Naive thymus-derived CD4-positive, alpha-beta T cell (primary cell): ENCODE results near the gene EYA2. TPM values are rescaled to one million over a fixed set of nuclear protein-coding genes. Genes with fewer than 3 reads are reported as not detected.

ENCODE experiments used
- ATAC-seq: fragments of 150-1000 bp; cut with Tn5 transposase; 2 replicates; pipeline ENCODE4 v1.10.0; 2021; ENCODE audit warnings: mild to moderate bottlenecking, moderate library complexity
- CTCF ChIA-PET: fragments of 350-600 bp; sonication (Branson Sonifier 250); formaldehyde crosslinking; loops from one replicate; lab custom pipeline; 2021; ENCODE audit warnings: antibody characterized with exemption; lab: Charles Lee
- POLR2A ChIA-PET: fragments of 350-600 bp; sonication (Branson Sonifier 250); formaldehyde crosslinking; loops from one replicate; lab custom pipeline; 2021; ENCODE audit warnings: antibody characterized with exemption, inconsistent platforms; lab: Charles Lee
- DNase-seq, 9 donors: peaks; one replicate each; pipeline versions ENCODE4 v3.0.0 to v3.0.0-alpha.2; 2020 to 2022; ENCODE audit warnings: mixed read lengths in 1 of 9
- H3K27ac ChIP-seq: one replicate; pipeline ENCODE4 v1.7.0; 2013; ENCODE audit warnings: mild to moderate bottlenecking, low read depth, low read length, moderate library complexity
- H3K27me3 ChIP-seq, 2 donors: one replicate each; pipeline ENCODE4 v1.7.0; 2013; ENCODE audit warnings: low read length in 2 of 2, mild to moderate bottlenecking in 2 of 2, moderate library complexity in 2 of 2; ENCODE audit not compliant: control insufficient read depth in 2 of 2, insufficient read depth in 2 of 2
- H3K36me3 ChIP-seq, 3 experiments: 1 replicate in 2 of 3; 2 replicates in 1 of 3; pipeline ENCODE4 v1.7.0; 2013; ENCODE audit warnings: low read length in 3 of 3, mild to moderate bottlenecking in 3 of 3, moderate library complexity in 1 of 3; ENCODE audit not compliant: insufficient read depth in 3 of 3, control insufficient read depth in 2 of 3
- H3K4me1 ChIP-seq, 2 donors: one replicate each; pipeline ENCODE4 v1.7.0; 2013; ENCODE audit warnings: low read length in 2 of 2, mild to moderate bottlenecking in 2 of 2, moderate library complexity in 1 of 2; ENCODE audit not compliant: control insufficient read depth in 2 of 2, insufficient read depth in 2 of 2
- H3K4me3 ChIP-seq: 2 replicates; pipeline ENCODE4 v1.7.0; 2013; ENCODE audit warnings: mild to moderate bottlenecking, low read length
- H3K9me3 ChIP-seq, 3 experiments: 1 replicate in 2 of 3; 2 replicates in 1 of 3; pipeline ENCODE4 v1.7.0; 2013; ENCODE audit warnings: low read length in 3 of 3; ENCODE audit not compliant: control insufficient read depth in 2 of 3
- H3K27ac Mint-ChIP-seq, 9 donors: one replicate each; pipeline ENCODE4 v1.8.0; 2020 to 2022; ENCODE audit warnings: mixed read lengths in 9 of 9, mild to moderate bottlenecking in 8 of 9, moderate library complexity in 5 of 9, inconsistent platforms in 2 of 9
- H3K27me3 Mint-ChIP-seq, 5 donors: one replicate each; pipeline ENCODE4 v1.8.0; 2021 to 2022; ENCODE audit warnings: mixed read lengths in 5 of 5, mild to moderate bottlenecking in 1 of 5
- H3K36me3 Mint-ChIP-seq, 5 donors: one replicate each; pipeline ENCODE4 v1.8.0; 2020 to 2022; ENCODE audit warnings: mixed read lengths in 5 of 5, mild to moderate bottlenecking in 3 of 5, inconsistent platforms in 1 of 5
- H3K4me1 Mint-ChIP-seq, 7 donors: one replicate each; pipeline ENCODE4 v1.8.0; 2020 to 2022; ENCODE audit warnings: mixed read lengths in 7 of 7, mild to moderate bottlenecking in 3 of 7, inconsistent platforms in 1 of 7
- H3K4me3 Mint-ChIP-seq, 10 donors: one replicate each; pipeline ENCODE4 v1.8.0; 2020 to 2022; ENCODE audit warnings: mild to moderate bottlenecking in 10 of 10, mixed read lengths in 10 of 10, moderate library complexity in 6 of 10, inconsistent platforms in 2 of 10
- H3K9me3 Mint-ChIP-seq, 11 donors: one replicate each; pipeline ENCODE4 v1.8.0; 2020 to 2022; ENCODE audit warnings: mixed read lengths in 11 of 11, mild to moderate bottlenecking in 4 of 11, inconsistent platforms in 1 of 11, moderate library complexity in 1 of 11
- intact Hi-C, 2 donors: fragments of 100-400 bp; cut with micrococcal nuclease; formaldehyde crosslinking; loops; one replicate each; pipeline ENCODE4 v1.15.1; 2023
- polyA plus RNA-seq, 2 donors: library from polyadenylated mRNA; unstranded; fragments of 300-500 nt; fragmentation: Illumina TruSeq; gene quantifications; one replicate each; pipeline ENCODE4 v1.2.3, GENCODE V29; 2021
- total RNA-seq, 6 experiments: library from RNA in 5 of 6; stranded (reverse) in 5 of 6; gene quantifications; 1 replicate in 5 of 6; 2 replicates in 1 of 6; pipeline ENCODE4 v1.2.3 and lab custom pipeline; 2021 to 2026

EYA2 gene
- total and polyA plus RNA-seq, 7 experiments from 2014 or later: 0.16 TPM; not detected in 6

DNA sequence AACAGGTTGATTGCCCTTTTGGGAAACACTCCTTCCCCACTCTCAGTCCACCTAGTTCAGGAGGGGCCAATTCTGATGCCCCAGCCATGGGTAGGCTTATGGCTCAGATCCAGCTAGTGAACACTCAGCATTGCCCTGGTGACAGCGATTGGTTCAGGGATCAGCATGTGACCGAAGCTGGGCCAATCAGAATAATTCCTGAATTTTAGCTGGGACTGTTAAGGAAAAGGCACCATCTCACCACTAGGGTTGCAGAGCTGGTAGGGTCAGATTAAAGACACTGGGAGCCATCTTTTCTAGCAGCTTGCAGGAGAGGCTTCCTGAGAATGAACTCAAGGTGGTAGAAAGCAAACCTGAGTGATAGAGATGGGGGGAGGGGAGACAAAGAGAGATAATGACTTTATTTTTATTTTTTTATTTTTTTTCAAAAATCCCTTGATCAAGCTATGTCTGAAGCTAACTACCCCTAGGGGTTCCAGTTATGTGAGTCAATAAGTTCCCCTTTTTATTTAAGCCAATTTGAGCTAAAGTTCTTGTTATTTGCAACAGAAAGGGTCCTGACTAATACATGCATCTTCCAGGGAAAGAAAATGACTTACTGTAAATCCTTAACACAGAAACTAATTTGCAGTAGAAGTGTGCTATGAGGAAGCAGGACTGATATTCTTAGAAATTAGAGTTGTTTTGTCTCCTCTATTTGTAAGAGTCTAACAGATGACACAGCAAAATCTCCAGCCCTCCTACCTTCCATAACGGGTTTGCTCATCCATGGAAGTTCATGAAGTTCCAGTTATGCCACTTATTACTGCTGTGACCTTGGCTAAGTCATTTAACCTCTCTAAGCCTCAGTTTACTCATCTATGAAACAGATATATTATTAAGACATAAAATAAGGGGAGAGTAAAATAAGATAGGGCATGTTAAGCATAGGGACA is 44.7 kb downstream of the EYA2 start:
- Mint-ChIP-seq H3K4me3 (no peak overlapping the region), H3K9me3 (peaks cover 0 to 3% (median 0%) of the 10 kb centered on the region in 11 donors), H3K36me3 (no peaks in the 10 kb centered on the region), H3K27me3 (peaks cover 5 to 32% (median 18%) of the 10 kb centered on the region in 5 donors), H3K4me1 (no peaks in the 10 kb centered on the region), H3K27ac (no peak overlapping the region)
- intact Hi-C loops: no loop called here
- ATAC-seq: no peak
- no peaks in the 10 kb centered on the region for H3K9me3 ChIP-seq
- H3K27me3 ChIP-seq: no peaks in the 10 kb centered on the region
- H3K27ac ChIP-seq: no peak overlapping the region
- DNase-seq: no peak
- ChIA-PET CTCF (no interaction called here), POLR2A (no interaction called here)
- no peak overlapping the region for H3K4me3 ChIP-seq
- no peaks in the 10 kb centered on the region for H3K36me3 ChIP-seq
- no peaks in the 10 kb centered on the region for H3K4me1 ChIP-seq

- ChIA-PET CTCF (no interaction called here), POLR2A (no interaction called here)
- Histone ChIP-seq H3K27ac (no peak overlapping the region), H3K9me3 (no peaks in the 10 kb centered on the region), H3K36me3 (no peaks in the 10 kb centered on the region), H3K4me1 (no peaks in the 10 kb centered on the region), H3K4me3 (no peak overlapping the region), H3K27me3 (no peaks in the 10 kb centered on the region)
- no peak overlapping the region for H3K27ac Mint-ChIP-seq
- no peaks in the 10 kb centered on the region for H3K4me1 Mint-ChIP-seq
- intact Hi-C loops: no loop called here
- ATAC-seq (no peak), DNase-seq (no peak)
- H3K4me3 Mint-ChIP-seq: no peak overlapping the region
- no peaks in the 10 kb centered on the region for H3K36me3 Mint-ChIP-seq
- peaks cover 0 to 1% (median 0%) of the 10 kb centered on the region in 11 donors for H3K9me3 Mint-ChIP-seq
- H3K27me3 Mint-ChIP-seq: peaks cover 0 to 25% (median 13%) of the 10 kb centered on the region in 5 donors
Measured at GRCh38 chr20:46940616-46941015, 46.0 kb downstream of the EYA2 start.

GRCh38 chr20:46941404-46941803 is 46.8 kb downstream of the EYA2 start:
- H3K27ac Mint-ChIP-seq: no peak overlapping the region
- H3K27me3 ChIP-seq: no peaks in the 10 kb centered on the region
- no peak overlapping the region for H3K4me3 ChIP-seq
- peaks cover 0 to 1% (median 0%) of the 10 kb centered on the region in 11 donors for H3K9me3 Mint-ChIP-seq
- no peaks in the 10 kb centered on the region for H3K4me1 ChIP-seq
- intact Hi-C loops: no loop called here
- H3K36me3 Mint-ChIP-seq: no peaks in the 10 kb centered on the region
- ChIA-PET POLR2A (no interaction called here), CTCF (no interaction called here)
- no peak overlapping the region for H3K27ac ChIP-seq
- no peak for DNase-seq
- no peak for ATAC-seq
- no peaks in the 10 kb centered on the region for H3K4me1 Mint-ChIP-seq
- H3K27me3 Mint-ChIP-seq: peaks cover 0 to 26% (median 13%) of the 10 kb centered on the region in 5 donors
- H3K4me3 Mint-ChIP-seq: no peak overlapping the region
- no peaks in the 10 kb centered on the region for H3K36me3 ChIP-seq
- no peaks in the 10 kb centered on the region for H3K9me3 ChIP-seq

DNA sequence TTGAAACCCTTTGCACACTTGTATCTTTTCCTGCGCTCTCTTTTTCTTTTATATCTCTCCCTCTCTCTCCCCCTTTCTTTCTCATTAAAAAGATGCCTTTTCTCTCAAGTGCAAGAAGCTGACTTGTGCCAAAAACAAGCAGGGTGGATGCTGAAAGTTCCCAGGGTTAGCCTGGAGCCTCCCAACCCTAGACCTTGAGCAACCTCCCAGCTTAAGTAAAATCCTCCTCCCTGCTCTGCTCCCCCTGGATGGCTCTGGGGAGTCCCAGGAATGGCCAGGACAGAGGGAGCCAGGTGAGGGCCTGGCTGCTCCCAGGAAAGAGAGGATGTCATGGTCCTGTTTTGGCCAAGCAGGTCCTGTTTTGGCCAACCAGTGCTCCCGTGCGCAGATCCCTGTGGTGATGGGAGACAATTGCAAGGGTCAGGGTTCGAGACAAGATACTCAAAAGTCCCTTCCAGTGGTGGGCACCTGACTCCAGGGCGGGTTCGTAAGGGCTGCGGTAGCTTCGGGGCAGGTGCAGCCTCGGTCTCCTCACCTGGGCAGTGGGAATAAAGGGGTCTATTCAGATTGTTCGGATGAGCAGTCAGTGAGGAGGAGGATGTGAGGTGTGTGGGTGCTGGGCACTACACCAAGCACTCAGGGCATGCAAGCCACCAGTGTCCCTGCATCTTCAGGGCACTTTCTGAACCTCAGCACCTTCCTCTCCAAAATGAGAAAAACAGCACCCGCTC is 49.4 kb downstream of the EYA2 start:
- peaks cover 0 to 1% (median 0%) of the 10 kb centered on the region in 11 donors for H3K9me3 Mint-ChIP-seq
- Histone ChIP-seq H3K27me3 (no peaks in the 10 kb centered on the region), H3K4me3 (no peak overlapping the region), H3K36me3 (no peaks in the 10 kb centered on the region), H3K9me3 (no peaks in the 10 kb centered on the region), H3K27ac (no peak overlapping the region), H3K4me1 (no peaks in the 10 kb centered on the region)
- peaks cover 9 to 27% (median 14%) of the 10 kb centered on the region in 5 donors for H3K27me3 Mint-ChIP-seq
- intact Hi-C loops: no loop called here
- ChIA-PET CTCF (no interaction called here), POLR2A (no interaction called here)
- H3K36me3 Mint-ChIP-seq: no peaks in the 10 kb centered on the region
- H3K27ac Mint-ChIP-seq: no peak overlapping the region
- no peaks in the 10 kb centered on the region for H3K4me1 Mint-ChIP-seq
- ATAC-seq: no peak
- H3K4me3 Mint-ChIP-seq: no peak overlapping the region
- no peak for DNase-seq

DNA sequence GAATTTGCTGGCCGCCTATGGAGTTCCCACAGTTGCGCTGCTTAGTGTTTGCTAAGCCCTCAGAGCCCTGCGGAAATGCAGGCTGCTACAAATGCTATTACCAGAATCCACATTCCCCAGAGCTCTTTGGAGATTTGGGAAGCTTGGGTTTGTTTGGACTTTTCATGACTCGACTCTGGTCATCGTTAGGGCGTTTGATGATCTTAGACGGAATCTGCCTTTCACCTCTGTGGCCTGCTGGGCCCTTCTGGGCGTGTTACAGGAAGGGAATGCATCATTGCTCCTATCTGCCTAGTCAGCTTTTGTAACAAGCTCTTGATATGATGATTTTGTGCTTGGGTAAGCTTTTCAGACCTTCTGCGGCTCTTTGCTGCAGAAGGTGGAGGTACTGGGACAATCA is 50.8 kb downstream of the EYA2 start:
- ChIA-PET CTCF (no interaction called here), POLR2A (interaction anchor here (0.6 kb wide), 1 partner anchor 9 kb away, joined by 3 read pairs; no protein-coding TSS in a partner anchor)

GRCh38 chr20:46946181-46946624 is 51.6 kb downstream of the EYA2 start:
- Histone ChIP-seq H3K27me3 (no peaks in the 10 kb centered on the region), H3K4me1 (no peaks in the 10 kb centered on the region), H3K36me3 (no peaks in the 10 kb centered on the region), H3K4me3 (no peak overlapping the region), H3K27ac (no peak overlapping the region), H3K9me3 (no peaks in the 10 kb centered on the region)
- intact Hi-C loops: no loop called here
- H3K27me3 Mint-ChIP-seq: peaks cover 9 to 34% (median 14%) of the 10 kb centered on the region in 5 donors
- DNase-seq (no peak), ATAC-seq (no peak)
- no peak overlapping the region for H3K27ac Mint-ChIP-seq
- no peaks in the 10 kb centered on the region for H3K36me3 Mint-ChIP-seq
- no peak overlapping the region for H3K4me3 Mint-ChIP-seq
- ChIA-PET CTCF (no interaction called here), POLR2A (no interaction called here)
- H3K9me3 Mint-ChIP-seq: peaks cover 0 to 1% (median 0%) of the 10 kb centered on the region in 11 donors
- H3K4me1 Mint-ChIP-seq: no peaks in the 10 kb centered on the region

More for the DNA sequence above, 50.8 kb downstream of the EYA2 start:
- Histone ChIP-seq H3K4me1 (no peaks in the 10 kb centered on the region), H3K4me3 (no peak overlapping the region), H3K27ac (no peak overlapping the region), H3K27me3 (no peaks in the 10 kb centered on the region), H3K9me3 (no peaks in the 10 kb centered on the region), H3K36me3 (no peaks in the 10 kb centered on the region)
- Mint-ChIP-seq H3K27me3 (peaks cover 9 to 33% (median 14%) of the 10 kb centered on the region in 5 donors), H3K27ac (no peak overlapping the region), H3K9me3 (peaks cover 0 to 1% (median 0%) of the 10 kb centered on the region in 11 donors), H3K4me3 (no peak overlapping the region), H3K4me1 (no peaks in the 10 kb centered on the region), H3K36me3 (no peaks in the 10 kb centered on the region)
- ATAC-seq: no peak
- intact Hi-C loops: no loop called here
- no peak for DNase-seq
